Brain microvascular endothelial cell (primary cell): ENCODE results near the gene BOD1L2.

Experiments
- DNase-seq: peaks from one replicate; pipeline ENCODE4 v3.0.0-alpha.2; 2020
- H3K27ac ChIP-seq: fragments of 250-450 bp; sonication (Bioruptor Pico); 2 replicates; pipeline ENCODE4 v1.5.1; 2020; ENCODE audit warnings: mild to moderate bottlenecking, moderate library complexity
- H3K27me3 ChIP-seq: fragments of 250-450 bp; sonication (Bioruptor Pico); replicated peaks from 2 replicates; pipeline ENCODE4 v1.5.1; 2020; ENCODE audit warnings: mild to moderate bottlenecking
- H3K36me3 ChIP-seq: fragments of 250-450 bp; sonication (Bioruptor Pico); replicated peaks from 2 replicates; pipeline ENCODE4 v1.5.1; 2020; ENCODE audit warnings: mild to moderate bottlenecking
- H3K4me3 ChIP-seq: 2 replicates; pipeline ENCODE4 v1.5.1; 2011; ENCODE audit warnings: low read depth, mild to moderate bottlenecking, control low read depth, low read length, moderate library complexity
- in situ Hi-C: cut with HindIII; loops from 2 replicates; pipeline ENCODE4 v1.10.0; 2017; ENCODE audit warnings: low sequenced_read_pairs, low pct_ligation_motif_present
- TF ChIP-seq, protein P1 (sequence below): IDR thresholded peaks from 2 replicates; pipeline ENCODE4 v1.5.1; 2011; ENCODE audit warnings: low read depth, mild to moderate bottlenecking, moderate library complexity, low read length, control low read depth, inconsistent platforms; ENCODE audit errors: missing control alignments

Gene BOD1L2

DNA sequence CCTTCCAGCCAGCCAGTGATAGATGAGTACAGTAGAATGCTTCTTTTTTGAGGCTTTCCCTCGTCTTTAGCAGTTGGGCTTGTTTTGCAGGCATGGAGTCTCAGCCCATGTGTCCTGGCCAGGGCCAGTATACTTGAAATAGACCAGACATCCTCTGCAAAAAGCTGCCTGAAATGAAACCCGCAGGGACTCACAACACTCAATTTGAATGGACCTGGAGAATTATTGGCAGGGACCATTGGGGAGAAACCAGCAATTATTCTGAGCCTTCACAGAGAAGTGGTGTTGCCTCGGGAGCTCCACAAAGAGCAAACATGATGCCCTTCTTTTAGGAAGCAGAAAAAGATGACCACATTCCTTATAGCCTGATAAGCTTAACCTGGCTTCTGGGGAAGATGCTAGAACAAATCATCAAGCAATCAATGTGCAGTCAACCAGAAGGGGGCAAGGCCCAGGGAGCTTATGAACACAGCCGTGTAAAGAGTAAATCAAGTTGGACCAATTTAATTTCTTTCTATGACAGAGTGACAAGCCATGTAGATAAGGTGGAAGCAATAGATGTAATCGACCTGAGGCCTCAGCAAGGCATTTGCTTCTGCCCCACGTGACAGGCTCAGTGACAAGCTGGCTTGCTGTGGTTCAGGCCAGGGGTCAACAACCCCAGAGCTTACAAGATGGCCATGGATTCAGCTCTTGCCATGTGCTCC lies 42.1 kb downstream of the BOD1L2 start:
- no peak for DNase-seq
- TF ChIP-seq, protein P1, sequence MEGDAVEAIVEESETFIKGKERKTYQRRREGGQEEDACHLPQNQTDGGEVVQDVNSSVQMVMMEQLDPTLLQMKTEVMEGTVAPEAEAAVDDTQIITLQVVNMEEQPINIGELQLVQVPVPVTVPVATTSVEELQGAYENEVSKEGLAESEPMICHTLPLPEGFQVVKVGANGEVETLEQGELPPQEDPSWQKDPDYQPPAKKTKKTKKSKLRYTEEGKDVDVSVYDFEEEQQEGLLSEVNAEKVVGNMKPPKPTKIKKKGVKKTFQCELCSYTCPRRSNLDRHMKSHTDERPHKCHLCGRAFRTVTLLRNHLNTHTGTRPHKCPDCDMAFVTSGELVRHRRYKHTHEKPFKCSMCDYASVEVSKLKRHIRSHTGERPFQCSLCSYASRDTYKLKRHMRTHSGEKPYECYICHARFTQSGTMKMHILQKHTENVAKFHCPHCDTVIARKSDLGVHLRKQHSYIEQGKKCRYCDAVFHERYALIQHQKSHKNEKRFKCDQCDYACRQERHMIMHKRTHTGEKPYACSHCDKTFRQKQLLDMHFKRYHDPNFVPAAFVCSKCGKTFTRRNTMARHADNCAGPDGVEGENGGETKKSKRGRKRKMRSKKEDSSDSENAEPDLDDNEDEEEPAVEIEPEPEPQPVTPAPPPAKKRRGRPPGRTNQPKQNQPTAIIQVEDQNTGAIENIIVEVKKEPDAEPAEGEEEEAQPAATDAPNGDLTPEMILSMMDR: no peak
- in situ Hi-C loops: no loop called here

DNA sequence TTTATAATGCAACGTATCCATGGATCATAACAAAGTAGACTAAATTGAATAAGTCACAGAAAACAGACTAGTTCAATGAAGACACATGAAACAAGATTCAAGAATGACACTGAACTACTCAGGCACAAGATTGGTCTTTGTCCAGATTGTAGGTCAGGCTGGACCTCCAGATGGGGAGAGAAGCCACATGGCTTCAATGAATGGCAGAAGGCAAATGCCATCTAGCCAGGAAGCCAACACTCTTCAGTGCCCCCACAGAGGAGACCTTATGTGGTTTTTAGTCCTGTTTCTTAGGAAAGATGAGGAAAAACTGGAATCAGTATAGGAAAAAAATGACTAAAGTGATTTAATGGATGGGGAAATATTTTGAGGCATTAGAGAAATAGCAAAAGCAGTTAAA lies 43.1 kb downstream of the BOD1L2 start:
- Histone ChIP-seq H3K27ac (no peak overlapping the region), H3K27me3 (no peaks in the 10 kb centered on the region), H3K4me3 (no peak overlapping the region), H3K36me3 (no peaks in the 10 kb centered on the region)
- TF ChIP-seq, protein P1: no peak
- DNase-seq: no peak
- in situ Hi-C loops: no loop called here

More for the DNA sequence above, 42.1 kb downstream of the BOD1L2 start:
- Histone ChIP-seq H3K36me3 (no peaks in the 10 kb centered on the region), H3K4me3 (no peak overlapping the region), H3K27me3 (no peaks in the 10 kb centered on the region), H3K27ac (no peak overlapping the region)

DNA sequence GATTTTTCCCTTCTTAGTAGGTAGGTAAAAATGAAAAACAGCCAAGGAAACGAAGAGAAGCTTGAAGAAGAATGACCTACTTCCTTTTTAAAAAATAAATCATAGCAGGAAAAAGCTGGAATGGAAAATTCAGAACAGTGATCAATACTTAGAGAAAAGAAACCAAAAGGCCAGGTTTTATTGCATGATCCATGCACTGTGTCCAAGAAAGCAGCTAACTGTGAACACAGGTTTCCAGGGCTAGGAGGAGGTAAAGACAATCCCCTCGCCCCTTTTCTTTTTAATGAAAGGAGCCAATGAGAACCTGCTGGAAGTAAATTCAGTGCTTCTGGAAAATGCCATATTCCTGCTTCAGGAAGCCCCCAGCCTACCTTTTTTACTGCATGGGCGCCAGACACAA lies 47.2 kb downstream of the BOD1L2 start:
- DNase-seq: no peak
- TF ChIP-seq, protein P1: no peak
- in situ Hi-C loops: no loop called here
- Histone ChIP-seq H3K27me3 (no peaks in the 10 kb centered on the region), H3K4me3 (no peak overlapping the region), H3K36me3 (no peaks in the 10 kb centered on the region), H3K27ac (no peak overlapping the region)

DNA sequence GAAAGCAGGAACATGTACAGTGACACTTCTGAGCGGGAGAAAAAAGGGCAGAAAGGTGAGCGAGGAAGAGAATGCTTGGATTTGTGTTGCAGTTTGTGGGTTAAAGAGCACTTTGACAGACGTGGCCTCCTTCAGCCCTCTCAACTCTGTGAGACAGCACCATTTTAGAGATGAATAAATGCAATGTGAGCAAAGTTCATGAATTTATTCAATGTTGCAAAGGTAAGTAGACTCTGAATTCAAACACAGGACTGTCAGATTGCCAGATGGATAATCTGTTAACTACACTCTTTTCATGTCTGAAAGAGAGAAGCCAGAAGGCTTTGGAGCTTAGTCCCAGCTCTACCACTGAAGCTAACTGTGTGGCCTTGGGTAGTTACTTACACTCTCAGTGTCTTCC lies 47.7 kb downstream of the BOD1L2 start:
- TF ChIP-seq, protein P1: no peak
- no peak for DNase-seq
- Histone ChIP-seq H3K36me3 (no peaks in the 10 kb centered on the region), H3K4me3 (no peak overlapping the region), H3K27ac (no peak overlapping the region), H3K27me3 (no peaks in the 10 kb centered on the region)
- in situ Hi-C loops: no loop called here

DNA sequence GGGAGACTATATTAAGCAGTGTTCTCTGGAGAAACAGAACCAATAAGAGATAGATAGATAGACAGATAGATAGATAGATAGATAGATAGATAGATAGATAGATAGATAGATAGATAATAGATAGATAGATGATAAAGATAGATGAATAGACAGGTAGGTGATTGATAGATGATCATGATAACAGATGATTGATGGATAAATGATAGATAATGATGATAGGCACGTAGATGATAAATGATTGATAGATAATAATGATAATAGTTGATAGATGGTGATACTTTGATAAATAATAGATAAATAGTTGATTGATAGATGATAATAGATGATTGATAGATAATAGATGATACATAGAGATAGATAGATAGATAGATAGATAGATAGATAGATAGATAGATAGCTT lies 48.5 kb downstream of the BOD1L2 start:
- TF ChIP-seq, protein P1: no peak
- no peaks in the 10 kb centered on the region for H3K36me3 ChIP-seq
- no peaks in the 10 kb centered on the region for H3K27me3 ChIP-seq
- DNase-seq: no peak
- no peak overlapping the region for H3K4me3 ChIP-seq
- H3K27ac ChIP-seq: no peak overlapping the region
- in situ Hi-C loops: no loop called here

DNA sequence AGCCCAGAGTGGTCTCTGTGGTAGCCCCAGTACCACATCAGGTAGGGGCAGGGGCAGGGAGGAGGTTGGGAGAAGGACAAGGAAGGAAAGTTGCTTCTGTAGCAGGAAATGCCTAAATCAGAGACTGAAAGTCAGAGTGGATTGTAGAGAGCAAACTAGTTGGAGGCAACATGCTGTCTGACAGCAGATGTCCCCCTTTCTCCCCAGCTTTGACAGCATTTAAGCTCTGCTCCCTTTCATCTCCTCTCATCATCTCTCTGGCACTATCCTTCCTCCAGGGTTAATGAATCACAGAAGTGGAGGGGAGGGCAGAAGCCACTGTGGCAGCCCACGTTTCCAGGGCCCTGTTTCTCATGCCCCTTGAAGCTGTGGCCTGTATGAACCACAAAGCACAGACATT lies 50.4 kb downstream of the BOD1L2 start:
- no peak for DNase-seq
- no peaks in the 10 kb centered on the region for H3K36me3 ChIP-seq
- TF ChIP-seq, protein P1: no peak
- H3K4me3 ChIP-seq: no peak overlapping the region
- H3K27ac ChIP-seq: no peak overlapping the region
- in situ Hi-C loops: no loop called here
- no peaks in the 10 kb centered on the region for H3K27me3 ChIP-seq
